ENCODE results near the gene PGAP1.

PGAP1 gene

GRCh38 chr2:196939371-196939770, 12.9 kb upstream of the PGAP1 start:
- CTCF ChIA-PET: interaction anchor here (0.9 to 1.5 kb wide), 3 partner anchors 10 to 189 kb away, joined by 3 read pairs; no protein-coding TSS in a partner anchor
- no peak for DNase-seq (ENCODE audit: extremely low spot score)
- POLR2A ChIA-PET: no interaction called here
- TF ChIP-seq, protein P1, sequence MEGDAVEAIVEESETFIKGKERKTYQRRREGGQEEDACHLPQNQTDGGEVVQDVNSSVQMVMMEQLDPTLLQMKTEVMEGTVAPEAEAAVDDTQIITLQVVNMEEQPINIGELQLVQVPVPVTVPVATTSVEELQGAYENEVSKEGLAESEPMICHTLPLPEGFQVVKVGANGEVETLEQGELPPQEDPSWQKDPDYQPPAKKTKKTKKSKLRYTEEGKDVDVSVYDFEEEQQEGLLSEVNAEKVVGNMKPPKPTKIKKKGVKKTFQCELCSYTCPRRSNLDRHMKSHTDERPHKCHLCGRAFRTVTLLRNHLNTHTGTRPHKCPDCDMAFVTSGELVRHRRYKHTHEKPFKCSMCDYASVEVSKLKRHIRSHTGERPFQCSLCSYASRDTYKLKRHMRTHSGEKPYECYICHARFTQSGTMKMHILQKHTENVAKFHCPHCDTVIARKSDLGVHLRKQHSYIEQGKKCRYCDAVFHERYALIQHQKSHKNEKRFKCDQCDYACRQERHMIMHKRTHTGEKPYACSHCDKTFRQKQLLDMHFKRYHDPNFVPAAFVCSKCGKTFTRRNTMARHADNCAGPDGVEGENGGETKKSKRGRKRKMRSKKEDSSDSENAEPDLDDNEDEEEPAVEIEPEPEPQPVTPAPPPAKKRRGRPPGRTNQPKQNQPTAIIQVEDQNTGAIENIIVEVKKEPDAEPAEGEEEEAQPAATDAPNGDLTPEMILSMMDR (IDR thresholded peaks at IDR 0.05; ENCODE audit: control extremely low read depth, extremely low read depth, low read depth, missing control alignments): no peak

DNA sequence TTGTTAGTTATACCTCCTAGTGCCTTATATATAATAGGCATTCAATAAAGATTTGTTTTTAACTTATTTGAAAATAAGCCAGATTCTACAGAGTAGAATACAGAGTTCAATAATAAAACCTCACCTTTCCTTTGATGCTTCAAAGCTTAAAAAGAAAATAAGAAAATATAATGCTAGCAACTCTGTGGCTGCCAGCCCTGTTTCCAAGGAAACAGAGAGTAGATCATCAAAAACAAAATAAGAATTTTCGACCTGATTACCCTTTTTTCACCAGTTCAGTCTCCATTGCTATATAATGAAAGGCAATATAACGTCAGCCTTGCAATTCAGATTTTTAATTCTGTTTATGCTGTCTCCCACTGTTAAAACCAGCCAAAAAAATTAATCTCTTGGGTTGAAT, 8.9 kb upstream of the PGAP1 start:
- no peak for DNase-seq (ENCODE audit: extremely low spot score)
- POLR2A ChIA-PET: no interaction called here
- CTCF ChIA-PET: interaction anchor here (1.0 to 1.2 kb wide), 3 partner anchors 8 to 19 kb away, joined by 4 read pairs; no protein-coding TSS in a partner anchor
- TF ChIP-seq, protein P1 (IDR thresholded peaks at IDR 0.05; ENCODE audit: control extremely low read depth, extremely low read depth, low read depth, missing control alignments): no peak

- POLR2A ChIA-PET: no interaction called here
- CTCF ChIA-PET: interaction anchor here (1.0 to 1.2 kb wide), 3 partner anchors 9 to 19 kb away, joined by 4 read pairs; no protein-coding TSS in a partner anchor
- TF ChIP-seq, protein P1 (IDR thresholded peaks at IDR 0.05; ENCODE audit: control extremely low read depth, extremely low read depth, low read depth, missing control alignments): no peak
Observed at GRCh38 chr2:196934672-196935071, 8.2 kb upstream of the PGAP1 start.

GRCh38 chr2:196931555-196931954, 5.0 kb upstream of the PGAP1 start:
- POLR2A ChIA-PET: interaction anchor here (0.7 kb wide), 1 partner anchor 47 kb away, joined by 3 read pairs; no protein-coding TSS in a partner anchor
- CTCF ChIA-PET: interaction anchor here (1.1 to 2.7 kb wide), 2 partner anchors 10 to 72 kb away, joined by 3 to 10 read pairs; no protein-coding TSS in a partner anchor
- no peak for DNase-seq (ENCODE audit: extremely low spot score)
- TF ChIP-seq, protein P1 (IDR thresholded peaks at IDR 0.05; ENCODE audit: control extremely low read depth, extremely low read depth, low read depth, missing control alignments): no peak

More at GRCh38 chr2:196934672-196935071, 8.2 kb upstream of the PGAP1 start:
- DNase-seq (ENCODE audit: extremely low spot score): no peak

DNA sequence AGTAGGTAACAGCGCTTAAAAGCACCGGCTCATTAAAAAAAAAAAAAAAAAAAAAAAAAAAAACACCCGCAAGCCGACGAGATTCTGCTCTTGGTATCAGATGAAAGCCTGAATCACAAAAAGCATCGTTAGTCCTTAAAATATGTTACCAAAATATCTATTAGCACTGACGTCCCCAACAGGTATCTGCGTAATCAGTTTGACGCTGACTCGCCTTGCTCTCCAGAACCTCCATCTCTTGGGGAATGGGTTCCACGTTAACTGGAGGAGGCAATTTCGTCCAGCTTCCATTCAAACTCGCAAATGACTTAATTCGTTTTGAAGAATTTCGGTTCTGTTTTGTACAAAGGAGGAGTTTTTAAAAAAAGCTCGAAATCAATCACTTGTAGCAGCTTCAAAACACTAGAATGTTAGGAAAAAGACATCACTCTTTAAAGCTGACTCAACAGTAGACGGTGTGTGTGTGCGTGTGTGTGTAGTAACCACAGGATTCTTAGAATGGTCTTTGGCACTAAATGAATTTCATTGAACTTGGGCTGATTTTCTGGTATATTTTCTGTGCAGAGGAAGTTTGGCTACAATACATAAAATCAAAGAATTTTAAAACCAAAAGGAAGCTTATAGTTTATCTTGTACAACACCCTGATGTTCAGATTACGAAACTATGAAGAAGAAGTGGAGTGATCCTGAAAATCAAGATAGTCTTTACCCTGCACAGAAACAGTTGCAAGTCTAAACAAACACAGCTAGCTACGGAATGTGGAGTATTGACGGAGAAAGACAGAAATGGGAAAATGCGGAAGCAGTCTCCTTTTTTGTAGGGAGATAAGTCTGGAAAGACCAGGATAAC, 1.1 kb upstream of the PGAP1 start:
- DNase-seq (ENCODE audit: extremely low spot score): peak; percentile 23
- POLR2A ChIA-PET: interaction anchor here (0.6 kb wide), 1 partner anchor 156 kb away, joined by 5 read pairs; no protein-coding TSS in a partner anchor
- CTCF ChIA-PET: interaction anchor here (0.7 to 1.7 kb wide), 2 partner anchors 12 to 263 kb away, joined by 3 to 4 read pairs; no protein-coding TSS in a partner anchor
- TF ChIP-seq, protein P1 (IDR thresholded peaks at IDR 0.05; ENCODE audit: control extremely low read depth, extremely low read depth, low read depth, missing control alignments): no peak

DNA sequence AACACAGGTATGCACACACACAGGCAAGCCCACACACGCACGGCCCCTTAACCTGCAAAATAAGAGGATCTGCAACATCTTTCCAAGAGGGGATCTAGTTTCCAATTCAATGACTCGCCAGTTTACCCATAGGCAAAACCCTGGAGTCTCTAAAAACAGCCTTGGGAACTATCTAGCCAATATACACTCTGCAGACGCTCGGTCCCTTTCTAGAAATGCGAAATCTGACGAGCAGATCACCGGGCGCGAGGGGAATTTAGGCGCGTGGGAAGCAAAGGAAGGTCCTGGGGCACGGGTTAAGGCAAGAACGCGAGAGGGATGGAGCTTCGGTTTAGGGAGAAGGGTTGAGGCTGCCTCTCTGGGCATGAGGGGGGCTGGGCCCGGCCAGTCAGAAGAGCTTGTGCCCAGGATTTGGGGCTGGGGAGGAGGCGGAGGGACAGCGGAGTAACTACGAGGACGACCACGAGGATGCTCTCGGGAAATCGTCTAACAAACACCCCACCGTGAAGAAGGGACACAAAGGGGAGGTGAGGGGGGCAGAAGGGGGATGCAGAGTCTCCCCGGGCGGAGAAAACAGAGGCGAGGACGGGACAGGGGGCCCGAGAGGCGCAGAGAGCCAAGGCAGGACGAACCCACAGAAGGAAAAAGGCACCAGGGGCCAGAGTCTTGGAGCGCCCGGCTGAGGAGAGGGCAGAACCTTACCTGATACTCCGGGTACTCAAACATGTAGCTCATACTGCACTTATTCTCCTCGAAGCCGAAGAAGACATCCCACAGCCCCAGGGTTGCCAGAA, 542 bp downstream of the PGAP1 start:
- peak; percentile 33 for DNase-seq (ENCODE audit: extremely low spot score)
- CTCF ChIA-PET: interaction anchor here (1.0 to 2.1 kb wide), 2 partner anchors 11 to 43 kb away, joined by 3 to 8 read pairs; no protein-coding TSS in a partner anchor
- POLR2A ChIA-PET: no interaction called here

More for the DNA sequence above, 542 bp downstream of the PGAP1 start:
- TF ChIP-seq, protein P1 (IDR thresholded peaks at IDR 0.05; ENCODE audit: control extremely low read depth, extremely low read depth, low read depth, missing control alignments): no peak

All from GM10248 (cell line).